Erythroblast (primary cell): ENCODE results near the gene ARID4B.

Experiments
- GATA1 ChIP-seq: IDR thresholded peaks from 2 replicates; pipeline ENCODE4 v1.6.1; 2011; ENCODE audit warnings: low read depth, mild to moderate bottlenecking, control low read depth, low read length, moderate library complexity
- POLR2A ChIP-seq: IDR thresholded peaks from 2 replicates; pipeline ENCODE4 v1.6.1; 2011; ENCODE audit warnings: mild to moderate bottlenecking, low read length

- no peak for TF ChIP-seq POLR2A
- no peak for TF ChIP-seq GATA1
Observed at GRCh38 chr1:235226933-235227332, 101.0 kb downstream of the ARID4B start.
